Measurements from ENCODE around the gene STARD13.

Gene STARD13

GRCh38 chr13:33278913-33279312, 6.6 kb downstream of the STARD13 start:
- TF ChIP-seq GABPA (IDR thresholded peaks at IDR 0.05; ENCODE audit: low read depth) = no peak
- no peak for TF ChIP-seq REST (IDR thresholded peaks at IDR 0.05; ENCODE audit: insufficient replicate concordance, low read depth)
- TF ChIP-seq, protein P1, sequence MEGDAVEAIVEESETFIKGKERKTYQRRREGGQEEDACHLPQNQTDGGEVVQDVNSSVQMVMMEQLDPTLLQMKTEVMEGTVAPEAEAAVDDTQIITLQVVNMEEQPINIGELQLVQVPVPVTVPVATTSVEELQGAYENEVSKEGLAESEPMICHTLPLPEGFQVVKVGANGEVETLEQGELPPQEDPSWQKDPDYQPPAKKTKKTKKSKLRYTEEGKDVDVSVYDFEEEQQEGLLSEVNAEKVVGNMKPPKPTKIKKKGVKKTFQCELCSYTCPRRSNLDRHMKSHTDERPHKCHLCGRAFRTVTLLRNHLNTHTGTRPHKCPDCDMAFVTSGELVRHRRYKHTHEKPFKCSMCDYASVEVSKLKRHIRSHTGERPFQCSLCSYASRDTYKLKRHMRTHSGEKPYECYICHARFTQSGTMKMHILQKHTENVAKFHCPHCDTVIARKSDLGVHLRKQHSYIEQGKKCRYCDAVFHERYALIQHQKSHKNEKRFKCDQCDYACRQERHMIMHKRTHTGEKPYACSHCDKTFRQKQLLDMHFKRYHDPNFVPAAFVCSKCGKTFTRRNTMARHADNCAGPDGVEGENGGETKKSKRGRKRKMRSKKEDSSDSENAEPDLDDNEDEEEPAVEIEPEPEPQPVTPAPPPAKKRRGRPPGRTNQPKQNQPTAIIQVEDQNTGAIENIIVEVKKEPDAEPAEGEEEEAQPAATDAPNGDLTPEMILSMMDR (IDR thresholded peaks at IDR 0.05; ENCODE audit: insufficient read depth, low read length) = no peak
- TF ChIP-seq SPI1 (IDR thresholded peaks at IDR 0.05; ENCODE audit: borderline replicate concordance, low read depth) = no peak
- TF ChIP-seq POLR2AphosphoS5 (IDR thresholded peaks at IDR 0.05; ENCODE audit: low read depth) = no peak
- Histone ChIP-seq H3K27me3 (ENCODE audit: insufficient read depth, poor library complexity, severe bottlenecking) (no peaks in the 10 kb centered on the region), H3K4me3 (replicated peaks; ENCODE audit: insufficient read depth, low read length) (no peak overlapping the region), H3K27ac (replicated peaks) (no peak overlapping the region)
- no peak for DNase-seq (ENCODE audit: low read depth in 1 of 2, low spot score in 1 of 2)

- no peak overlapping the region for H3K27ac ChIP-seq (replicated peaks)
These were observed 7.6 kb downstream of the STARD13 start for GRCh38 chr13:33277946-33278345.

DNA sequence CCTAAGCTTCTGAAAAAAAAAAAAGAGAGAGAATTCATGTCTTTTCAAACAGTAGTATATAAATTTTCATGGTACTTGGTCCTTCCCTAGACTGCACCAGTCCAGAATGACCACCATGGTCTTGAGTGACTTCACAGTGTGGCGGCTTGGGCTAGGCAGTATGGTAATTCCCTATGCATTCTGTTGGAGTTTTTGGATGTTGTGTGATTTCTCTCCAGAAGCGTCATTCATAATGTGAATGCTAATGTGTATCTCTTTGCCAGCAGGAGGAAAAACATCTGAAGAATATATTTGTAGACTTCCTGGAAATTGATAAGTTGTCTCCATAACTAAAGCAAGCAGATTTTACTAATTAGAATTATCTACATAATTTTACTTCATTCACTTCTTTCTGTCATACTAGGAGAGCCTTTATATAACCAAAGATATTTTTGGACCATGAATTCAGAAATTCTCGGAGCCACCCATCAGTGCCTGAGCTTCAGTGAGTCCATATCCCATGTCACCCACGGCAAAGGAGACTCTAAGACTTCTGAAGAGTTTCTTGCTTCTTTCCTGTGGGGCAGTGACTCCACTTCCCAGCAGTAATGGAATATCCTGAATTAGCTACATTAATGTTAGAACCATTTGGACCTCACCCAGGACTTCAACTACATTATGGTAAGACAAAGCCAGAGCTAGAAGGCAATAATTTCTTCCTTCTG, 8.4 kb downstream of the STARD13 start:
- no peak overlapping the region for H3K4me3 ChIP-seq (replicated peaks; ENCODE audit: insufficient read depth, low read length)
- no peaks in the 10 kb centered on the region for H3K27me3 ChIP-seq (ENCODE audit: insufficient read depth, poor library complexity, severe bottlenecking)
- no peak overlapping the region for H3K27ac ChIP-seq (replicated peaks)
- TF ChIP-seq POLR2AphosphoS5 (IDR thresholded peaks at IDR 0.05; ENCODE audit: low read depth) (no peak), REST (IDR thresholded peaks at IDR 0.05; ENCODE audit: insufficient replicate concordance, low read depth) (no peak), GABPA (IDR thresholded peaks at IDR 0.05; ENCODE audit: low read depth) (no peak), SPI1 (IDR thresholded peaks at IDR 0.05; ENCODE audit: borderline replicate concordance, low read depth) (no peak)
- TF ChIP-seq, protein P1 (IDR thresholded peaks at IDR 0.05; ENCODE audit: insufficient read depth, low read length) = no peak
- DNase-seq (ENCODE audit: low read depth in 1 of 2, low spot score in 1 of 2) = no peak

More at GRCh38 chr13:33277946-33278345, 7.6 kb downstream of the STARD13 start:
- Histone ChIP-seq H3K27me3 (ENCODE audit: insufficient read depth, poor library complexity, severe bottlenecking) (no peaks in the 10 kb centered on the region), H3K4me3 (replicated peaks; ENCODE audit: insufficient read depth, low read length) (no peak overlapping the region)
- TF ChIP-seq GABPA (IDR thresholded peaks at IDR 0.05; ENCODE audit: low read depth) (no peak), POLR2AphosphoS5 (IDR thresholded peaks at IDR 0.05; ENCODE audit: low read depth) (no peak), SPI1 (IDR thresholded peaks at IDR 0.05; ENCODE audit: borderline replicate concordance, low read depth) (no peak), REST (IDR thresholded peaks at IDR 0.05; ENCODE audit: insufficient replicate concordance, low read depth) (no peak)
- TF ChIP-seq, protein P1 (IDR thresholded peaks at IDR 0.05; ENCODE audit: insufficient read depth, low read length) = no peak
- DNase-seq (ENCODE audit: low read depth in 1 of 2, low spot score in 1 of 2) = no peak
